Lower leg skin (tissue), 3 donors: ENCODE measurements around the gene GRM7.

Experiments
- POLR2A ChIP-seq, 2 donors: fragments of 450-650 bp; IDR thresholded peaks; one replicate each; pipeline ENCODE4 v1.6.1; 2016 to 2017; ENCODE audit warnings: antibody characterized with exemption in 2 of 2, mild to moderate bottlenecking in 1 of 2, moderate library complexity in 1 of 2
- TF ChIP-seq, protein P1 (sequence below), 3 donors: fragments of 450-650 bp; IDR thresholded peaks; one replicate each; pipeline ENCODE4 v1.5.1; 2016; ENCODE audit warnings: antibody characterized with exemption in 3 of 3, mild to moderate bottlenecking in 3 of 3, moderate library complexity in 2 of 3

DNA sequence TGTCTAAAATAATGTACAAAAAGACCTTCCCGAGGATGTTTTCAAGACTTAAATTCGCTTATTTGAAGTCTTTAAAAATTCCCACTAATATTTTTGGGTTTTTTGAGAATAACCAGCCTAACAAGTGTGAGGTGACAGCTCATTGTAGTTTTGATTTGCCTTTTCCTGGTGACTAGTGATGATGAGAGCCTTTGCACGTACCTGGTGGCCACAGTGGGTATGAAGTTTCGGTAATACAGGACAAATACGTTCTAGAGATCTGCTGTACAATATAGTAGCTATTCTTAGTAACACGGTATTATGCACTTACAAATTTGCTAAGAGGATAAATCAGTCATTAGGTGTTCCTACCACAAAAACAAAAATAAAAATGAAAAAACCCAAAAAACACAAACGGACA, 124.9 kb downstream of the GRM7 start:
- TF ChIP-seq, protein P1, sequence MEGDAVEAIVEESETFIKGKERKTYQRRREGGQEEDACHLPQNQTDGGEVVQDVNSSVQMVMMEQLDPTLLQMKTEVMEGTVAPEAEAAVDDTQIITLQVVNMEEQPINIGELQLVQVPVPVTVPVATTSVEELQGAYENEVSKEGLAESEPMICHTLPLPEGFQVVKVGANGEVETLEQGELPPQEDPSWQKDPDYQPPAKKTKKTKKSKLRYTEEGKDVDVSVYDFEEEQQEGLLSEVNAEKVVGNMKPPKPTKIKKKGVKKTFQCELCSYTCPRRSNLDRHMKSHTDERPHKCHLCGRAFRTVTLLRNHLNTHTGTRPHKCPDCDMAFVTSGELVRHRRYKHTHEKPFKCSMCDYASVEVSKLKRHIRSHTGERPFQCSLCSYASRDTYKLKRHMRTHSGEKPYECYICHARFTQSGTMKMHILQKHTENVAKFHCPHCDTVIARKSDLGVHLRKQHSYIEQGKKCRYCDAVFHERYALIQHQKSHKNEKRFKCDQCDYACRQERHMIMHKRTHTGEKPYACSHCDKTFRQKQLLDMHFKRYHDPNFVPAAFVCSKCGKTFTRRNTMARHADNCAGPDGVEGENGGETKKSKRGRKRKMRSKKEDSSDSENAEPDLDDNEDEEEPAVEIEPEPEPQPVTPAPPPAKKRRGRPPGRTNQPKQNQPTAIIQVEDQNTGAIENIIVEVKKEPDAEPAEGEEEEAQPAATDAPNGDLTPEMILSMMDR (IDR thresholded peaks at IDR 0.05): no peak
- TF ChIP-seq POLR2A (IDR thresholded peaks at IDR 0.05): no peak
